H9 (cell line): ENCODE results near the gene CD46. TPM values are rescaled to one million over a fixed set of nuclear protein-coding genes. Genes with fewer than 3 reads are reported as not detected.

Experiments used
- DNase-seq: peaks from one replicate; pipeline ENCODE4 v3.0.0-alpha.2; 2017
- H2AFZ ChIP-seq: one replicate; pipeline ENCODE4 v1.6.1; 2013; ENCODE audit warnings: mild to moderate bottlenecking, low read length, control low read depth, moderate library complexity
- H2AK5ac ChIP-seq: 2 replicates; pipeline ENCODE4 v1.6.1; 2013; ENCODE audit warnings: low read length, control low read depth, mixed read lengths; ENCODE audit not compliant: insufficient read length
- H2BK120ac ChIP-seq: one replicate; pipeline ENCODE4 v1.6.1; 2013; ENCODE audit warnings: low read depth, mild to moderate bottlenecking, low read length, control low read depth, inconsistent platforms; ENCODE audit not compliant: poor library complexity, severe bottlenecking
- H2BK12ac ChIP-seq: 2 replicates; pipeline ENCODE4 v1.6.1; 2013; ENCODE audit warnings: low read length, control low read depth, mixed read lengths, low read depth; ENCODE audit not compliant: insufficient read length
- H2BK15ac ChIP-seq: 2 replicates; pipeline ENCODE4 v1.6.1; 2013; ENCODE audit warnings: low read depth, low read length, control low read depth
- H2BK20ac ChIP-seq: one replicate; pipeline ENCODE4 v1.6.1; 2013; ENCODE audit warnings: low read depth, mild to moderate bottlenecking, low read length, control low read depth, inconsistent platforms; ENCODE audit not compliant: poor library complexity, severe bottlenecking
- H2BK5ac ChIP-seq: 2 replicates; pipeline ENCODE4 v1.6.1; 2013; ENCODE audit warnings: low read length, control low read depth, mixed read lengths; ENCODE audit not compliant: insufficient read length
- H3K14ac ChIP-seq: 2 replicates; pipeline ENCODE4 v1.6.1; 2013; ENCODE audit warnings: low read length, control low read depth; ENCODE audit not compliant: insufficient read depth
- H3K18ac ChIP-seq: 2 replicates; pipeline ENCODE4 v1.6.1; 2013; ENCODE audit warnings: low read depth, mild to moderate bottlenecking, mixed read lengths, low read length, control low read depth; ENCODE audit not compliant: insufficient read length
- H3K23ac ChIP-seq: 2 replicates; pipeline ENCODE4 v1.6.1; 2013; ENCODE audit warnings: low read length, control low read depth, mixed read lengths, low read depth; ENCODE audit not compliant: insufficient read length
- H3K23me2 ChIP-seq: 2 replicates; pipeline ENCODE4 v1.6.1; 2013; ENCODE audit warnings: low read depth, mild to moderate bottlenecking, mixed read lengths, low read length, control low read depth; ENCODE audit not compliant: insufficient read length, poor library complexity, severe bottlenecking
- H3K27ac ChIP-seq: 2 replicates; pipeline ENCODE4 v1.5.1; 2013; ENCODE audit warnings: low read length, control low read depth, mixed read lengths, low read depth; ENCODE audit not compliant: insufficient read length
- H3K27me3 ChIP-seq: 2 replicates; pipeline ENCODE4 v1.6.1; 2013; ENCODE audit warnings: low read length, control low read depth, inconsistent platforms; ENCODE audit not compliant: insufficient read depth
- H3K4ac ChIP-seq: 2 replicates; pipeline ENCODE4 v1.6.1; 2013; ENCODE audit warnings: low read depth, mild to moderate bottlenecking, control low read depth, inconsistent platforms, low read length, moderate library complexity
- H3K4me1 ChIP-seq: 2 replicates; pipeline ENCODE4 v1.6.1; 2013; ENCODE audit warnings: low read length, control low read depth, inconsistent platforms; ENCODE audit not compliant: insufficient read depth
- H3K4me2 ChIP-seq: 2 replicates; pipeline ENCODE4 v1.6.1; 2013; ENCODE audit warnings: low read length, control low read depth, mixed read lengths; ENCODE audit not compliant: insufficient read length, insufficient read depth
- H3K56ac ChIP-seq: 2 replicates; pipeline ENCODE4 v1.6.1; 2013; ENCODE audit warnings: low read depth, mild to moderate bottlenecking, mixed read lengths, low read length, control low read depth; ENCODE audit not compliant: insufficient read length
- H3K79me1 ChIP-seq: 2 replicates; pipeline ENCODE4 v1.6.1; 2013; ENCODE audit warnings: low read depth, mild to moderate bottlenecking, moderate library complexity, low read length, control low read depth, inconsistent platforms; ENCODE audit not compliant: insufficient read depth, poor library complexity, severe bottlenecking
- H3K79me2 ChIP-seq: 2 replicates; pipeline ENCODE4 v1.6.1; 2013; ENCODE audit warnings: low read length, control low read depth, inconsistent platforms; ENCODE audit not compliant: insufficient read depth
- H3K9ac ChIP-seq: 2 replicates; pipeline ENCODE4 v1.6.1; 2013; ENCODE audit warnings: low read length, control low read depth, mixed read lengths; ENCODE audit not compliant: insufficient read length; ENCODE audit errors: extremely low read depth
- H3K9me3 ChIP-seq: one replicate; pipeline ENCODE4 v1.6.1; 2013; ENCODE audit warnings: low read depth, low read length, inconsistent platforms; ENCODE audit not compliant: control insufficient read depth
- H3T11ph ChIP-seq: one replicate; pipeline ENCODE4 v1.6.1; 2013; ENCODE audit warnings: mild to moderate bottlenecking, low read length, control low read depth, inconsistent platforms
- H4K20me1 ChIP-seq: one replicate; pipeline ENCODE4 v1.6.1; 2013; ENCODE audit not compliant: control insufficient read depth, insufficient read length, insufficient read depth
- H4K5ac ChIP-seq: 2 replicates; pipeline ENCODE4 v1.6.1; 2013; ENCODE audit warnings: low read depth, mild to moderate bottlenecking, mixed read lengths, low read length, control low read depth; ENCODE audit not compliant: insufficient read length
- H4K8ac ChIP-seq: replicated peaks from 2 replicates; pipeline ENCODE4 v1.6.1; 2013; ENCODE audit warnings: low read length, control low read depth, mixed read lengths, low read depth; ENCODE audit not compliant: insufficient read length
- H4K91ac ChIP-seq: 2 replicates; pipeline ENCODE4 v1.6.1; 2013; ENCODE audit warnings: low read depth, mild to moderate bottlenecking, moderate library complexity, mixed read lengths, low read length, control low read depth; ENCODE audit not compliant: insufficient read length
- H3K27ac Mint-ChIP-seq, 3 experiments: 2 replicates in 2 of 3; 3 replicates in 1 of 3; pipeline ENCODE4 v1.8.0; 2020 to 2021; ENCODE audit warnings: mixed read lengths in 3 of 3, mild to moderate bottlenecking in 1 of 3, moderate library complexity in 1 of 3
- H3K27me3 Mint-ChIP-seq: 2 replicates; pipeline ENCODE4 v1.8.0; 2021; ENCODE audit warnings: low read depth, mild to moderate bottlenecking, moderate library complexity, mixed read lengths
- H3K36me3 Mint-ChIP-seq, 3 experiments: 2 replicates in 2 of 3; 3 replicates in 1 of 3; pipeline ENCODE4 v1.8.0; 2020 to 2021; ENCODE audit warnings: low read depth in 3 of 3, mixed read lengths in 3 of 3; ENCODE audit not compliant: insufficient read depth in 1 of 3
- H3K4me1 Mint-ChIP-seq, 2 experiments: 2 replicates each; pipeline ENCODE4 v1.8.0; 2020; ENCODE audit warnings: mixed read lengths in 2 of 2
- H3K4me3 Mint-ChIP-seq, 2 experiments: 2 replicates in 1 of 2; 3 replicates in 1 of 2; pipeline ENCODE4 v1.8.0; 2020 to 2021; ENCODE audit warnings: mild to moderate bottlenecking in 2 of 2, mixed read lengths in 2 of 2, moderate library complexity in 1 of 2
- H3K9me3 Mint-ChIP-seq, 2 experiments: 2 replicates in 1 of 2; 3 replicates in 1 of 2; pipeline ENCODE4 v1.8.0; 2020; ENCODE audit warnings: mild to moderate bottlenecking in 2 of 2, mixed read lengths in 2 of 2, moderate library complexity in 1 of 2
- CTCF ChIP-seq: fragments of 200-600 bp; sonication (generic); conservative IDR thresholded peaks from 3 replicates; pipeline ENCODE4 v1.8.0; 2021; ENCODE audit warnings: antibody characterized with exemption, mild to moderate bottlenecking
- WGBS: extraction: QIAGEN DNeasy Blood & Tissue Kit; methylation state at CpG from one replicate; pipeline ENCODE4 v1.1.7; 2013; ENCODE audit warnings: missing lambda C conversion rate, low lambda C conversion rate, mixed read lengths; ENCODE audit not compliant: insufficient read length; ENCODE audit errors: extremely low coverage; 5-methylcytosine and 5-hydroxymethylcytosine counted together
- total RNA-seq: library from RNA; stranded (reverse); gene quantifications from 2 replicates; pipeline ENCODE4 v1.2.1, GENCODE V29; 2021

The CD46 gene
- total RNA-seq, 1 experiment from 2014 or later: 89.2 TPM

- no peak overlapping the region for H3K14ac ChIP-seq
- H2AK5ac ChIP-seq: no peak overlapping the region
- no peak overlapping the region for H4K91ac ChIP-seq
- Mint-ChIP-seq H3K4me3 (no peak overlapping the region), H3K27ac (peak overlapping the region in 2 of 3 experiments; percentile 17 to 60; a peak in 2 of 7 replicates), H3K36me3 (no peaks in the 10 kb centered on the region), H3K27me3 (no peaks in the 10 kb centered on the region; the same call in 1 of the 2 replicates), H3K9me3 (no peaks in the 10 kb centered on the region), H3K4me1 (peaks cover 21 to 25% of the 10 kb centered on the region in 2 experiments)
- DNase-seq: peak; percentile 73
- no peak overlapping the region for H2BK15ac ChIP-seq
- no peak overlapping the region for H2BK5ac ChIP-seq
- no peak for TF ChIP-seq CTCF
- no peak overlapping the region for H3K18ac ChIP-seq
- H3K9me3 ChIP-seq: no peaks in the 10 kb centered on the region
- no peak overlapping the region for H3K23ac ChIP-seq
- no peaks in the 10 kb centered on the region for H4K20me1 ChIP-seq
- no peak overlapping the region for H3K4me2 ChIP-seq
- H2BK12ac ChIP-seq: no peak overlapping the region
- no peaks in the 10 kb centered on the region for H3K79me1 ChIP-seq
- no CpG with 5 or more reads among the region's 11 CpGs for WGBS
- H4K8ac ChIP-seq: no peak overlapping the region
- H3K9ac ChIP-seq: no peak overlapping the region
- H3K79me2 ChIP-seq: no peaks in the 10 kb centered on the region
- no peak overlapping the region for H3K4ac ChIP-seq
- H3K4me1 ChIP-seq: no peaks in the 10 kb centered on the region
- H3K27me3 ChIP-seq: no peaks in the 10 kb centered on the region
- no peak overlapping the region for H2BK120ac ChIP-seq
- H2BK20ac ChIP-seq: no peak overlapping the region
- no peak overlapping the region for H4K5ac ChIP-seq
- H3K56ac ChIP-seq: no peak overlapping the region
- no peak overlapping the region for H3K27ac ChIP-seq
- H3K23me2 ChIP-seq: no peaks in the 10 kb centered on the region
- no peak overlapping the region for H3T11ph ChIP-seq
- no peak overlapping the region for H2AFZ ChIP-seq
Observed at GRCh38 chr1:207822602-207823451, 71.0 kb downstream of the CD46 start.
